Gastroesophageal sphincter (tissue), 3 donors: ENCODE data around the gene MAP6.

ENCODE experiments used
- CTCF ChIP-seq, 4 experiments: fragments of 200-600 bp in 2 of 4; fragments of 450-650 bp in 2 of 4; sonication (generic) in 1 of 4; IDR thresholded peaks; one replicate each; pipeline ENCODE4 v1.5.1; 2017 to 2019; ENCODE audit warnings: antibody characterized with exemption in 4 of 4, mild to moderate bottlenecking in 2 of 4, moderate library complexity in 2 of 4
- POLR2A ChIP-seq, 2 donors: fragments of 450-650 bp; IDR thresholded peaks; one replicate each; pipeline ENCODE4 v1.6.1; 2017; ENCODE audit warnings: antibody characterized with exemption in 2 of 2, mild to moderate bottlenecking in 2 of 2, moderate library complexity in 1 of 2

GRCh38 chr11:75625991-75626888 lies 42.6 kb downstream of the MAP6 start:
- TF ChIP-seq CTCF (IDR thresholded peaks at IDR 0.05), result no peak
- no peak for TF ChIP-seq POLR2A (IDR thresholded peaks at IDR 0.05)
